Measurements from ENCODE around the gene CLIC3.

The CLIC3 gene

DNA sequence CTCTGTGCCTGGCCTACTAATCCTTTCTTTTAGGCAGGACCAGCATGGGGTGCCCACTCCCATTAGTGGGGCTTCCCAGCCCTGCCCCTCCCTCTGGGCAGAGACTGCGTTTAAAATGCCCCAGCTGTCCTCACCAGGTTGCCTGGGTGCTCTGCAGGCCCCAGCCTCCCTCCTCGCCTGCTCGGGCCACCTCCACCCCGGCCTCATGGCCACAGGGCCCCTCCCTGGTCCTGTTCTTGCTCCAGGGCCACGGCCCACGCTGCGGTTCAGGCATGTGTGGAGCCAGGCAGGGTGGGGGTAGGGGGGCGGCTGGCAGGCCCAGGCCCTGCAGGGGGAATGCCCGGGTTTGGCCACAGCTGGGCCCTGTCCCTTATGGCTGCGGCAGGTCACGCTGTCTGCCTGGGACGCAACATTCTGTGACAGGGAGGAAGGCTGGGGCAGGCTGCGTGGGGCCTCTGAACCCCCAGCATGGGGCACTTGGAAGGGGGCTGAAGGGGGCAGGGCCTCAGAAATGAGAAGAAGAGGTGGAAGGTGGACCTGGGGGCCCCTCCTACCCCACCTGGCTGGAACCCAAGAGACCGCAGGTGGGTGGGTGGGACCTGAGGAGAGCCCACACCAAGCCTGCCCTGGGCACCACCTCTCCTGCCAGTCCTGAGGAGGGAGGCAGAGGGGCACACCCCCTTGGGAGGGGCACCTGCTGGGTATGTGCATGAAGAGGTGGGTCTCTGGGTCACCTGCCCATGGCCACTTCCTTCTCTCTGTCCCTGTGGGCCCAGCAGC is 44.6 kb downstream of the CLIC3 start, which contains the start of gene LCN12:
LCN12 (plus strand) TSS at position 733 of the 780 bp plus-strand sequence. CDS start 55 bp downstream, outside the sequence.
- no peak for DNase-seq (ENCODE audit: low read depth in 2 of 2)

DNA sequence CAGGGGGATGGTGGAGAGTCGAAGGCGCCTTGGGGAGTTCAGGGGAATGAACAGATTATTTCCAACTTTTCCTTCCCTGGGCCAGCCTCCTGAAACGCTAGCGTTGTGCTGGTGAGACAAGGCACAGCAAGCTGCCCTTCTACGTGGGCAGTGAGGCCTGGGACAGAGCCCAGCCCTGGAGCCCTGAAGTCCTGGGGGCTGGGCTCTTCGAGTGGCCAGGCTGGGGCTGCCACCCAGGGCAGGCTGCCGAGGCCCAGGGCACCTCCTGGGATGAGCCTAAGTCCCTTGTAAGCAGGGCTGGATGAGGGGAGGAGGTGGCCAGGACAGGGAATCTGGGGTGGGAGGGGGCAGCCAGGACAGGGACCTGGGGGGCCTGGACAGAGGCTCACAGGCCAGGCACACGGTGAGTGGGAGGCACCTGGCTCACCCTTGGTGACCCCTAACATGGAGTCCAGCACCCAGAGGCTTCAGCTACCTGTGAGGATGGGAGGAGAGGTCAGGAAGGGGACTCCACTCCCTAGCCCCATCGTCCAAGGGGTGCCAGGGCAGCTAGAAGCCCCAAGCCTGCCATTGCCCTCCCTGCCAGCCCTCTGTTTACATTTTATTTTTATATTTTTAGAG is 45.6 kb downstream of the CLIC3 start:
- no peak for DNase-seq (ENCODE audit: low read depth in 2 of 2)

DNA sequence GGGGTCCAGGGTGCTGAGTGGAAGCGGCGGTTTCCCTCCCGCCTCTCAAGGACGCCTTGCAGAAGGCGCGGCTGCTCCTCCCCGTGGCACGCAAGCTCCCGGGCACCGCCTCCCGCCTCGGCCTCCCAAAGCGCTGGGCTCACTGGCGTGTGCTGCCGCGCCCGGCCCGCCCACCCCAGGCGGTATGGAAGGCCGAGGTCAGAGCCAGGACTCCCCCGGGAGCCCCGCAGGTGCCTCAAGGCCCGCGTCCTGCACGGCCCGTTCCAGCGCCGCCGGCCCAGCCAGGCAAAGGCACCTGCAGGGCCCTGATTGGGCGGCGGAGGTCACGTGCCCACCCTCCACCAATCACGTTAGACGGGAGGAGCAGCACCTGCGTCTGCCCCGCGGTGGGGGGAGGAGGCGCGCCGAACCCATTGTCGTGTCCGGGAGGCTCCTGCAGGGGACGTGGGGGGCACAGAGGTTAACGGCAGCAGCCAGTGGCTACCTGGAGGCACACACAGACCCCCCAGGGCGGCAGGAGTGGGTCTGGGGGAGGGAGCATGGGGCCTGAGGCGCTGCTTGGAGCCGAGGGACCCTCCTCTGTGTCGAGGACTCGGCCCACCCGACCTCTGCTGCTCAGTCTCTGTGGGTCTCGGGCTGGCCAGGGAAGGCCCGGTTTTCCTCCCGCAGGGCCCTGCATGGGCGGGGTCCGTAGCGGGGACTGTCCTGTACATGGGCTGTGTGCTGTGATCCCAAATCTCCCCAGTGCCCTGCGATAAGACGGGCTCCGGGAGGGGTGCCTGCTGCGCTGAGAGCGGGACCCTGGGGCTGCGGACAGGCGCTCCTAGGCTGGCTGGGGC is 46.3 kb downstream of the CLIC3 start:
- peak; percentile 30 to 35 for DNase-seq (ENCODE audit: low read depth in 2 of 2)

GRCh38 chr9:136949239-136949816 is 47.0 kb downstream of the CLIC3 start:
- DNase-seq (ENCODE audit: low read depth in 2 of 2), result no peak

DNA sequence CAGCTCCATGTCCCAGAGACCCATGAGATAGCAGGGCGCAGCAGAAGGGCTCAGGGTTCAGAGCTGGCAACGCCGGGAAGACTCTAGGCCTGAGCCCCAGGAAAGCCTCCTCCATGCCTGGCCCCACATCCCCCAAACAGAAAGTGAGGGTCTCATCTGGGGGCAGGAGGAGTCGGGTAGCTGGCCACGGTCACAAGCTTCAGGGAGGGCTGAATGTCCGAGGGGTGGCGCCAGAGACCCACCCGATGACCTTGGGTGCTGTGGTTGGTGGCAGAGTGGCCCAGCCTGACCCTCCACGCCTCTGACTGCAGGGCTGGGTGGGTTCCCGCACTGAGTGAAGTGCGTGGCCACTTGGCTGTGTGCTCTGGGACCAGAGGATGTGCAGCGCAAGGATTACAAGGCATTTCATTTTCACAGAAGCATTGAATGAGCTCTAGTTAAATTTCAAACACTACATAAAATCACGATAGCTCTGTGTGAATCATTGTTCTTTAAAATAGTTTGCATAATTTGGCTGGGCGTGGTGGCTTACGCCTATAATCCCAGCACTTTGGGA is 48.3 kb downstream of the CLIC3 start:
- no peak for DNase-seq (ENCODE audit: low read depth in 2 of 2)

- no peak for DNase-seq (ENCODE audit: low read depth in 2 of 2)
These were observed 49.1 kb downstream of the CLIC3 start for GRCh38 chr9:136947028-136947891.

DNA sequence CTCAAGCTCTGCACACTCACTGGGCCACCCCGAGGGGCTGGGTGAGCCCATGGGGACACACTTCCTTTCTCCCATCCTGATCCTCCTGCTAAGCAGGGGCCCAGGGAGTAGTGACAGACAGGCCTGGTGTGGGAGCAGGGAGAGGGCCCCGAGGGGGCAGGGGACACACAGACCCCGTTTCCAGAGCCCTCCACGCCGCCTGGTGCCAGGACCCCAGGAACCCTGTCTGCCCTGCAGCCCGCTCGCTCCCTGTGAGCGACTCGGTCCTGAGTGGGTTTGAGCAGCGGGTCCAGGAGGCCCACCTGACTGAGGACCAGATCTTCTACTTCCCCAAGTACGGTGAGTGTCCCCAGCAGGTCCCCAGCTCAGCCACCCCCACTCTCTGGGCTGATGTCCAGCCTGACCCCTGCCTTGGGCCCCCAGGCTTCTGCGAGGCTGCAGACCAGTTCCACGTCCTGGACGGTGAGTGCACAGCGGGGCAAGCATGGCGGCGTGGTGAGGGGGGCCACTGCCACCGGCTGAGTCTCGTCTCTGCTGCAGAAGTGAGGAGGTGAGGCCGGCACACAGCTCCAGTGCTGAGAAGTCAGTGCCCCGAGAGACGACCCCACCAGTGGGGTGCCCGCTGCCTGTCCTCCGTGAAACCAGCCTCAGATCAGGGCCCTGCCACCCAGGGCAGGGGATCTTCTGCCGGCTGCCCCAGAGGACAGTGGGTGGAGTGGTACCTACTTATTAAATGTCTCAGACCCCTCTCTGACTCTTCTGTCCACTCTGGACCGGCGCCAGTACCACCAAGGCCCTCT is 49.9 kb downstream of the CLIC3 start:
- no peak for DNase-seq (ENCODE audit: low read depth in 2 of 2)

DNA sequence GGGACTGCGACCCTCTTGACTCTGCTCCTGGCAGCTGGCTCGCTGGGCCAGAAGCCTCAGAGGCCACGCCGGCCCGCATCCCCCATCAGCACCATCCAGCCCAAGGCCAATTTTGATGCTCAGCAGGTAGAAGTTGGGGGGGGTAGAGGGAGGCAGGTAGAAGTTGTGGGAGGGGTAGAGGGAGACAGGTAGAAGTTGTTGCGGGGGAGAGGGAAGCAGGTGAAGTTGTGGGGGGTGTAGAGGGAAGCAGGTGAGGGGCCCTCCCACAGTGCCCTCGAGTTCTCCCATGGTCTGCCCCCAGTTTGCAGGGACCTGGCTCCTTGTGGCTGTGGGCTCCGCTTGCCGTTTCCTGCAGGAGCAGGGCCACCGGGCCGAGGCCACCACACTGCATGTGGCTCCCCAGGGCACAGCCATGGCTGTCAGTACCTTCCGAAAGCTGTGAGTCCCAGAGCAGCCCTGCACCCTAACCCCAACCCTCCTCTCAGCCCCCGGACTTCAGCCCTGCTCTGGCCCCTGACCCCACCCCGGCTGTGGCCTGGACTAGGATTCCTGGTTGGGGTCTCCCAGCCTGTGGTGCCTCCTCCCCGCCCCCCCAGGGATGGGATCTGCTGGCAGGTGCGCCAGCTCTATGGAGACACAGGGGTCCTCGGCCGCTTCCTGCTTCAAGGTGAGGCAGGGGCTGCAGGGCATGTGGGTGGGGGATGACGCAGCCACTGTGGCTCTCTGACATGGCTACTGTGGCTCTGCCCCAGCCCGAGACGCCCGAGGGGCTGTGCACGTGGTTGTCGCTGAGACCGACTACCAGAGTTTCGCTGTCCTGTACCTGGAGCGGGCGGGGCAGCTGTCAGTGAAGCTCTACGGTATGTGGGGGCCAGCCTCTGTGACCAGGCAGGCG is 50.8 kb downstream of the CLIC3 start:
- no peak for DNase-seq (ENCODE audit: low read depth in 2 of 2)
